ENCODE data around the gene SLC51A. TPM values are rescaled to one million over a fixed set of nuclear protein-coding genes. Genes with fewer than 3 reads are reported as not detected.
A peak's percentile ranks its signal among the peaks of the same experiment; 100 is the strongest.

The SLC51A gene
- total RNA-seq, 4 donors from 2014 or later, result 25.6 to 284 (median 204) TPM

DNA sequence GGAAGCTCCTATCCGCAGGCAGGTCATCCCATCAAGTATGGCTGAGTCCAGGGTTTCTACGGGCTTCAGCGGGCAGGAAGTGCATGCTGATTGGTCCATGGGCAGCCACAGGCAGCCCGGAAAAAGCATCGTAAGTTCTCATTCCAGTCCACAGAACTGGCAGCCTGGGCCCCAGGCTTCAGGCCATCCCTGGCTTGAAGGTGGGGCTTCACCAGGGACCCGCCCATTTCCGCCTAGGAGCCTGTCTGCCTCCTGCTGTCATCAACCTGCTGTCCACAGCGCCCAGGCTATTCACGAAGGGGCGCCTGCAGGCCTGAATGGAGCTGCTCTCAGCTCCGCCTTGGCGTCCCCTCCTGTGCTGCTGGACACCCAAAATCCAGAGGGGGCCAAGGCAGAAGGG is 57.3 kb downstream of the SLC51A start:
- TF ChIP-seq, protein P1, sequence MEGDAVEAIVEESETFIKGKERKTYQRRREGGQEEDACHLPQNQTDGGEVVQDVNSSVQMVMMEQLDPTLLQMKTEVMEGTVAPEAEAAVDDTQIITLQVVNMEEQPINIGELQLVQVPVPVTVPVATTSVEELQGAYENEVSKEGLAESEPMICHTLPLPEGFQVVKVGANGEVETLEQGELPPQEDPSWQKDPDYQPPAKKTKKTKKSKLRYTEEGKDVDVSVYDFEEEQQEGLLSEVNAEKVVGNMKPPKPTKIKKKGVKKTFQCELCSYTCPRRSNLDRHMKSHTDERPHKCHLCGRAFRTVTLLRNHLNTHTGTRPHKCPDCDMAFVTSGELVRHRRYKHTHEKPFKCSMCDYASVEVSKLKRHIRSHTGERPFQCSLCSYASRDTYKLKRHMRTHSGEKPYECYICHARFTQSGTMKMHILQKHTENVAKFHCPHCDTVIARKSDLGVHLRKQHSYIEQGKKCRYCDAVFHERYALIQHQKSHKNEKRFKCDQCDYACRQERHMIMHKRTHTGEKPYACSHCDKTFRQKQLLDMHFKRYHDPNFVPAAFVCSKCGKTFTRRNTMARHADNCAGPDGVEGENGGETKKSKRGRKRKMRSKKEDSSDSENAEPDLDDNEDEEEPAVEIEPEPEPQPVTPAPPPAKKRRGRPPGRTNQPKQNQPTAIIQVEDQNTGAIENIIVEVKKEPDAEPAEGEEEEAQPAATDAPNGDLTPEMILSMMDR (IDR thresholded peaks at IDR 0.05), result no peak
- TF ChIP-seq POLR2A (IDR thresholded peaks at IDR 0.05), result no peak
- peak overlapping the region in 1 of 4 donors; percentile 60 for H3K27ac ChIP-seq
- H3K27me3 ChIP-seq, result no peaks in the 10 kb centered on the region
- peaks cover 0 to 28% (median 0%) of the 10 kb centered on the region in 3 donors for H3K36me3 ChIP-seq
- no peaks in the 10 kb centered on the region for H3K9me3 ChIP-seq
- DNase-seq, result no peak
- no peak overlapping the region for H3K4me3 ChIP-seq
- H3K4me1 ChIP-seq, result peaks cover 0 to 9% (median 8%) of the 10 kb centered on the region in 4 donors

DNA sequence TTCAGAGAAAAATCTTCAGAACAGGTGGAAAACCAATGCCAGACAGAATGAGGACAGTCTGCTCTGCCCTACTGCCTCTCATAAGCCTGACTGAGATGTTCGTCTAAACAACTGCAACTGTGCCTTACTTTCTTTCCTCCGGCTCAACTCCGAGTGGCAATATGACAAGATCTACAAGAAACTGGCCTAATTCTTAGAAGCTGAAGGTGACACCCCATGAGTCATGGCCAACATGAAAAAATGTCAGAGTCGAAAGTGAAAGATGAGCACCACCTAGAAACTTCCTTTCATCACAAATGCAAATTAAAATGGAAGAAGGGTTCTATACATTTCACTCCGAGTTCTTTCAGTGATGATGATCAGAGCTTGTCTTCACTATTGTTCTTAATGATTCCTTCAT is 58.3 kb downstream of the SLC51A start:
- Histone ChIP-seq H3K4me1 (peaks cover 0 to 18% (median 8%) of the 10 kb centered on the region in 4 donors), H3K27ac (peak overlapping the region; percentile 0 to 60 (median 26)), H3K36me3 (peaks cover 0 to 22% (median 0%) of the 10 kb centered on the region in 3 donors), H3K9me3 (no peaks in the 10 kb centered on the region), H3K27me3 (no peaks in the 10 kb centered on the region), H3K4me3 (no peak overlapping the region)
- peak in 1 of 3 donors; percentile 24 for DNase-seq
- TF ChIP-seq, protein P1 (IDR thresholded peaks at IDR 0.05), result no peak
- TF ChIP-seq POLR2A (IDR thresholded peaks at IDR 0.05), result no peak

DNA sequence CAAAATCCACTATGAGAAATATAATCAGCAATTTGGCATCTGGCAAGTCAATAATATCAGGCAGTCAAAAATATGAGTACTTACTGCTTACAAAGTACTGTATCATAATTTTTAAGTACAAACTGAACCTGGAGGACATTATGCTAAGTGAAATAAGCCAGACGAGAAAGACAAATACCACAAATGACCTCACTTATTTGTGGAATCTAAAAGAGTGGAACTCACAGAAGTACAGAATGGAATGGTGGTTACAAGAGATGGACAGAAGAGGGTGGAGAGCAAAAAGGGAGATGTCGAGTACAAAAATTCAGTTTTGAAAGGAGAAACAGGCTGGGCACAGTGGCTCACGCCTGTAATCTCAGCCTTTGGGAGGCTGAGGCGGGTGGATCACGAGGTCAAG is 58.8 kb downstream of the SLC51A start:
- TF ChIP-seq, protein P1 (IDR thresholded peaks at IDR 0.05), result no peak
- no peak for TF ChIP-seq POLR2A (IDR thresholded peaks at IDR 0.05)
- no peaks in the 10 kb centered on the region for H3K27me3 ChIP-seq
- no peak overlapping the region for H3K4me3 ChIP-seq
- peaks cover 0 to 18% (median 8%) of the 10 kb centered on the region in 4 donors for H3K4me1 ChIP-seq
- H3K27ac ChIP-seq, result peak overlapping the region; percentile 0 to 60 (median 26)
- H3K9me3 ChIP-seq, result no peaks in the 10 kb centered on the region
- no peak for DNase-seq
- peaks cover 0 to 18% (median 0%) of the 10 kb centered on the region in 3 donors for H3K36me3 ChIP-seq

DNA sequence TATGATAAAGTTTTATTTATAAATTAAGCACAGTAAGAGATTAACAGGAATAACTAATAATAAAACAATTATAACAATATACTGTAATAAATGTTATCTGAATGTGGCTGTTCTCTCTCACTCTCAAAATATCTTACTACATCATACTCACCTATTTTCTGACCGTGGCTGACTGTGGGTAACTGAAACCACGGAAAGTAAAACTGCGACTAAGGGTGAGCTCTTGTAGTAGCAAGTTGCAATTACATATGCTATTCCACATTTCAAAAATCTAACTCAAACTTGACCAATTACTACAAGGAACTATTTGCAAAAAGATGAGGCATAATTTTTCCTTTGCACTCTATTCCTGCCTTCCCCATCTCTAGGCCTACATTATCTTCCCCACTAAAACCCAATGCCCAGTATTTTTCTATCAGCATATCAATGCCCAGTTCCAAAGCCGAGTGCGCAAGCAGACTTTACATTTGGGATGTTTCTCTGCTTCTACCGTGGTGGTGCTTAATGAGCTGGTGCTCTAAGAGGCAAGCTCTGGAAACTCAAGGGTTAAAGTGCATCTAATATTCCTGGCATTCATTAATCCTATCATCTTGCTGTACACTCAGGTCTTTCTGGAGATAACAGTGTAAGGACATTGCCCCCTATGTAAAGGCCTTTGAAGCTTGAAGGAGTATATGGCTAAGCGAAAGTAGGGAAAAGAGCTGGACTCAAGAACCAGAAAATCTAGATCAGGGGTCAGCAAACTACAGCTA is 64.5 kb downstream of the SLC51A start:
- TF ChIP-seq POLR2A (IDR thresholded peaks at IDR 0.05), result no peak
- TF ChIP-seq, protein P1 (IDR thresholded peaks at IDR 0.05), result no peak

DNA sequence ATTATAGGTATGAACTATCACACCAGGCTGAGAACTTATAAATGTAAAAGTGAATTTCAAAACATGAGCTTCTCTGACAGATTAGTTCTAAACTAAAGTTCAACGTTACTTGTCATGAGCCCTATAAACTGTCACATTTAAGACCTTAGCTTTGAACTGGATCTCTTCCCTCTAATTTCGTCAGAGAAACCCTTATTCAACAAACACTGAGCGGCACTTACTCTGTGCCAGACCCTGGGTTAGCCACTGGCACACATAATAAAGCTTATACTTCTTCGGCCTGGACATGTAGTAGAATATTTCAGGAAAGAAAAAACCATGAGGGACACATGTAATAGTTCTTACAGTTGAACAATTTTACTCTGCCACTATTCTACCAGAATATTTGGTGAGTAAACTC is 65.6 kb downstream of the SLC51A start:
- peak overlapping the region in 2 of 4 donors; percentile 54 to 89 for H3K27ac ChIP-seq
- peaks cover 0 to 53% (median 4%) of the 10 kb centered on the region in 4 donors for H3K4me1 ChIP-seq
- no peaks in the 10 kb centered on the region for H3K36me3 ChIP-seq
- no peaks in the 10 kb centered on the region for H3K9me3 ChIP-seq
- TF ChIP-seq, protein P1 (IDR thresholded peaks at IDR 0.05), result no peak
- no peak for TF ChIP-seq POLR2A (IDR thresholded peaks at IDR 0.05)
- no peak for DNase-seq
- no peak overlapping the region for H3K4me3 ChIP-seq
- no peaks in the 10 kb centered on the region for H3K27me3 ChIP-seq

More for the DNA sequence above, 64.5 kb downstream of the SLC51A start:
- H3K4me1 ChIP-seq, result peaks cover 0 to 44% (median 4%) of the 10 kb centered on the region in 4 donors
- peak overlapping the region in 1 of 4 donors; percentile 28 for H3K4me3 ChIP-seq
- no peaks in the 10 kb centered on the region for H3K9me3 ChIP-seq
- DNase-seq, result no peak
- H3K36me3 ChIP-seq, result no peaks in the 10 kb centered on the region
- H3K27me3 ChIP-seq, result no peaks in the 10 kb centered on the region
- H3K27ac ChIP-seq, result peak overlapping the region in 3 of 4 donors; percentile 23 to 89 (median 54)

Small RNAs within 50 kb of the gene (small RNA-seq; reads per million reads assigned to genes)
- 0 reads per million in 2 donors for gene RF00019

Other genes starting within 250 kb of the SLC51A start
- 100 to 1,000 TPM; 102 to 200 (median 126) TPM for gene TFRC, start 134.4 kb upstream of the SLC51A start, total RNA-seq
- gene ZDHHC19, start 5.1 kb upstream of the SLC51A start, total RNA-seq, result not detected
- 100 to 1,000 TPM; 168 to 211 (median 177) TPM for gene PCYT1A, start 71.2 kb downstream of the SLC51A start, total RNA-seq
- 1 to 10 TPM in 2 of 4 donors, not detected in 2; 2.3 to 6.0 TPM for gene DYNLT2B, start 101.7 kb downstream of the SLC51A start, total RNA-seq
- gene TM4SF19, start 121.9 kb downstream of the SLC51A start, total RNA-seq, result not detected
- gene UBXN7, start 215.9 kb downstream of the SLC51A start, total RNA-seq, result 10 to 100 TPM; 12.3 to 64.4 (median 22.7) TPM

Measured in Peyer's patch (tissue), 4 donors.